Thyroid gland (tissue), 4 donors: ENCODE results near the gene COMTD1. TPM values are rescaled to one million over a fixed set of nuclear protein-coding genes. Genes with fewer than 3 reads are reported as not detected.

Experiments used
- DNase-seq, 2 donors: peaks; one replicate each; pipeline ENCODE4 v3.0.0-alpha.2; 2019
- H3K27ac ChIP-seq, 3 donors: fragments of 200-600 bp; sonication (generic); 1 replicate in 2 of 3; 2 replicates in 1 of 3; pipeline ENCODE4 v1.5.1; 2016 to 2019; ENCODE audit warnings: mild to moderate bottlenecking in 1 of 3, moderate library complexity in 1 of 3
- H3K27me3 ChIP-seq: fragments of 200-600 bp; sonication (generic); one replicate; pipeline ENCODE4 v1.5.1; 2019
- H3K36me3 ChIP-seq, 2 donors: fragments of 200-600 bp; sonication (generic); one replicate each; pipeline ENCODE4 v1.5.1; 2016 to 2019
- H3K4me1 ChIP-seq, 2 donors: fragments of 200-600 bp; sonication (generic); one replicate each; pipeline ENCODE4 v1.5.1; 2017 to 2019
- H3K4me3 ChIP-seq, 3 donors: fragments of 200-600 bp; sonication (generic); replicated peaks in 1 of 3; 1 replicate in 2 of 3; 2 replicates in 1 of 3; pipeline ENCODE4 v1.5.1; 2016; ENCODE audit warnings: mild to moderate bottlenecking in 1 of 3
- H3K9me3 ChIP-seq: fragments of 200-600 bp; sonication (generic); one replicate; pipeline ENCODE4 v1.5.1; 2017
- POLR2A ChIP-seq, 2 donors: fragments of 450-650 bp; IDR thresholded peaks; one replicate each; pipeline ENCODE4 v1.6.1; 2017; ENCODE audit warnings: antibody characterized with exemption in 2 of 2, mild to moderate bottlenecking in 2 of 2, moderate library complexity in 1 of 2
- whole genome bisulfite sequencing, 2 donors: methylation state at CpG; one replicate each; pipeline ENCODE4 v1.1.5; 2017; 5-methylcytosine and 5-hydroxymethylcytosine counted together
- intact Hi-C: fragments of 100-400 bp; cut with DNase I; formaldehyde crosslinking; loops from one replicate; pipeline ENCODE4 v1.15.1; 2023
- total RNA-seq, 4 donors: library from RNA; depleted of rRNA; stranded (reverse); fragments of >200 nt; gene quantifications; one replicate each; pipeline ENCODE4 v1.2.3, GENCODE V29; 2016
- TF ChIP-seq, protein P1 (sequence below), 6 experiments: fragments of 200-600 bp in 3 of 6; fragments of 450-650 bp in 3 of 6; sonication (generic) in 3 of 6; IDR thresholded peaks; one replicate each; pipeline ENCODE4 v1.5.1; 2016 to 2019; ENCODE audit warnings: antibody characterized with exemption in 6 of 6, mild to moderate bottlenecking in 2 of 6, inconsistent platforms in 1 of 6, moderate library complexity in 1 of 6

The COMTD1 gene
- total RNA-seq, 4 donors from 2014 or later = 43.4 to 74.0 (median 68.7) TPM

DNA sequence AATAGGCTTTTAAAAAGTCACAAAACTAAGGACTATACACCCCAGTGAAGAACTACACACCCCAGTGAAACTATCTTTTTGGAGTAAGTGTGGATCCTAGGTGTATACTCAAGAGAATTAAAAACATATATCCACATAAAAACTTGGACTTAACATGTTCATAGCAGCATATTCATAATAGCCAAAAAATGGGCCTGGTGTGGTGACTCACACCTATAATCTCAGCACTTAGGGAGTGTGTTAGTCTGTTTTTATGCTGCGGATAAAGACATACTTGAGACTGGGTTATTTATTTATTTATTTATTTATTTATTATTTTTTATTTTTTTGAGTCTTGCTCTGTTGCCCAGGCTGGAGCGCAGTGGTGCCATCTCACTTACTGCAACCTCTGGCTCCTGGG, 19.0 kb upstream of the COMTD1 start:
- no peaks in the 10 kb centered on the region for H3K4me1 ChIP-seq
- no peaks in the 10 kb centered on the region for H3K36me3 ChIP-seq
- DNase-seq = no peak
- H3K4me3 ChIP-seq = no peak overlapping the region
- TF ChIP-seq POLR2A (IDR thresholded peaks at IDR 0.05) = no peak
- TF ChIP-seq, protein P1, sequence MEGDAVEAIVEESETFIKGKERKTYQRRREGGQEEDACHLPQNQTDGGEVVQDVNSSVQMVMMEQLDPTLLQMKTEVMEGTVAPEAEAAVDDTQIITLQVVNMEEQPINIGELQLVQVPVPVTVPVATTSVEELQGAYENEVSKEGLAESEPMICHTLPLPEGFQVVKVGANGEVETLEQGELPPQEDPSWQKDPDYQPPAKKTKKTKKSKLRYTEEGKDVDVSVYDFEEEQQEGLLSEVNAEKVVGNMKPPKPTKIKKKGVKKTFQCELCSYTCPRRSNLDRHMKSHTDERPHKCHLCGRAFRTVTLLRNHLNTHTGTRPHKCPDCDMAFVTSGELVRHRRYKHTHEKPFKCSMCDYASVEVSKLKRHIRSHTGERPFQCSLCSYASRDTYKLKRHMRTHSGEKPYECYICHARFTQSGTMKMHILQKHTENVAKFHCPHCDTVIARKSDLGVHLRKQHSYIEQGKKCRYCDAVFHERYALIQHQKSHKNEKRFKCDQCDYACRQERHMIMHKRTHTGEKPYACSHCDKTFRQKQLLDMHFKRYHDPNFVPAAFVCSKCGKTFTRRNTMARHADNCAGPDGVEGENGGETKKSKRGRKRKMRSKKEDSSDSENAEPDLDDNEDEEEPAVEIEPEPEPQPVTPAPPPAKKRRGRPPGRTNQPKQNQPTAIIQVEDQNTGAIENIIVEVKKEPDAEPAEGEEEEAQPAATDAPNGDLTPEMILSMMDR (IDR thresholded peaks at IDR 0.05) = no peak
- no peaks in the 10 kb centered on the region for H3K27me3 ChIP-seq
- intact Hi-C loops = no loop called here
- H3K9me3 ChIP-seq = no peaks in the 10 kb centered on the region
- 97 to 100% methylated on average over 2 of the region's 2 CpGs for WGBS, 2 donors
- H3K27ac ChIP-seq = no peak overlapping the region

DNA sequence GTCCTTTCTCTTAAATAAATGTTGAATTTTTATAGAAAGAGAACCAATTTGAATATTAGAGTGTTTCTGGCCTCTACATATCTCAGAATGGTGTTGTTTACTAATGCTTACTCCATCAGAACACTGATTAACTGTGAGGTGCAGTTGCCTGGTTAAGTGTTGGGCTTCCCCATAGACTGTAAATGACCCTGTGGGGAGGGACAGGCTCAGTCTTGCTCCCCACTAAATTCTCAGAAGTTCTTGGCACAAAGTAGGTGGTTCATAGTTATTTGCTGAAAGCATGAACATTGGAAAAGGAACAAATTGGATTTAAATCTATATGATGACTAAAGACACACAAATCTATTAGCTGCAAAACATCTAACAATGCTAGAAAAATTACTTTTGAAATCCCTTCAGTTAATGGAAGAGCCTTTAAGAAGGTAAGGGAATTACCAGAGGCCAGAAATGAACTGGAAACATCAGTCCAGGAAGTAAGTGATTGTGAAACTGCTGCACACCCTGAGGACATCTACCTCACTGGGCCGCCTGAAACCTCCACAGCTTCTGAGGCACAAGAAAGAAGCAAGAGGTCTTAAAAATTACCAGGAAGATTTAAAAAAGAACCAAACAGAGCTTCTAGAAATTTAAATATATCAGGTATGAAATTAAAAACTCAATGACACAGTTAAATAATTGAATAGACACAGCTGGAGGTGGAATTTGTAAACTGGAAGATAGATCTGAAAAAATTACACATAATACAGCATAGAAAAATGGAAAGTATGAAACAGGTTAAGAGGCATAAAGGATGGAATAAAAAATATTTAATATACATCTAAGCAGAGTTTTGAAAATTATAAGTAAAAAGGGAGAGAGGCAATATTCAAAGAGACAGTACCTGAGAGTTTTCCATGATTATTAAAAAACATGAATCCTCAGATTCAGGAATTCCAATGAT, 17.8 kb upstream of the COMTD1 start:
- H3K4me3 ChIP-seq = no peak overlapping the region
- no peaks in the 10 kb centered on the region for H3K9me3 ChIP-seq
- 89 to 100% methylated on average over 1 of the region's 1 CpG for WGBS, 2 donors
- no peak for DNase-seq
- no peaks in the 10 kb centered on the region for H3K27me3 ChIP-seq
- TF ChIP-seq POLR2A (IDR thresholded peaks at IDR 0.05) = no peak
- TF ChIP-seq, protein P1 (IDR thresholded peaks at IDR 0.05) = no peak
- H3K4me1 ChIP-seq = no peaks in the 10 kb centered on the region
- intact Hi-C loops = no loop called here
- H3K27ac ChIP-seq = no peak overlapping the region
- no peaks in the 10 kb centered on the region for H3K36me3 ChIP-seq

DNA sequence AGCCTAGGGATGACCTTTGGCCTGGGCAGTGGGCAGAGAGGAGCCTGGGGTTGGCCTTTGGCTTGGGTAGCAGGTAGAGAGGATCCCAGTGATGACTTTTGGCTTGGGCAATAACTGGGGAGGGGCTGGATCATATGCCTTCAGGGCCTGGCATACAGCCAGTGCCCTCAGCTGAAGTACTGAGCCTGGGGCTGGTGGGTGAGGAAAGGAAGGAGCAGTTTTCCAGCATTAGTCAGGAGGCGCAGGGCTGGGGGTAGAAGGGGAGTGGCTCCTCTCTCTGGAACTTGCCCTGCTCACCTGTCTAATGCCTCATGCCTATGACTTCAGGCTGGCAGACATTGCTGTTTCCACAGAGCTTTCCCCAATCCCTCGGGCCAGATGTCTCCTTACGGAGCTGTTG, 15.2 kb upstream of the COMTD1 start:
- intact Hi-C loops = no loop called here
- no peak for DNase-seq
- Histone ChIP-seq H3K36me3 (no peaks in the 10 kb centered on the region), H3K9me3 (no peaks in the 10 kb centered on the region), H3K4me1 (no peaks in the 10 kb centered on the region), H3K27ac (no peak overlapping the region), H3K4me3 (no peak overlapping the region), H3K27me3 (no peaks in the 10 kb centered on the region)
- no peak for TF ChIP-seq POLR2A (IDR thresholded peaks at IDR 0.05)
- TF ChIP-seq, protein P1 (IDR thresholded peaks at IDR 0.05) = no peak
- 94 to 97% methylated on average over 3 of the region's 3 CpGs for WGBS, 2 donors

DNA sequence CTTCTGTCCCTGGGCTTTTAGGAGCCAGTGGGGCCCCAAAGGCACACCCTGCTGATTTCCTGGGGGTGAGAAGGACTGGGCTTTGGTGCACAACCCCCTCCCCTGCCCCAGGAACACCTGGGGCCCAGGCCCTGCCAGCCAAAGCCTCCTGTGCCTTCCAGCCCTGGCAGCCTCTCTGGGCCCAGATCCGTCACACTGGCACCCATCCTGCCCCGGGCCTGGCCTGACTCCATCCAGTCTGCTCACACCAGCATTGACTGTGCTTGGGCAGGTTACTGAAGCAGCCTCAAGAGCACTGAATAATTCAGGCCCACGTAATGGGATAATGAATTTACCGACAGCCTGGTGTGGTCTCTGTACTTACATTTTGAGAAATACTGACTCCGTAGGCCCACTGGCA, 12.0 kb upstream of the COMTD1 start:
- intact Hi-C loops = no loop called here
- WGBS, 2 donors = 90 to 92% methylated on average over 4 to 5 of the region's 5 CpGs
- H3K36me3 ChIP-seq = no peaks in the 10 kb centered on the region
- no peak overlapping the region for H3K27ac ChIP-seq
- no peak overlapping the region for H3K4me3 ChIP-seq
- no peak for TF ChIP-seq POLR2A (IDR thresholded peaks at IDR 0.05)
- TF ChIP-seq, protein P1 (IDR thresholded peaks at IDR 0.05) = no peak
- no peak for DNase-seq
- no peaks in the 10 kb centered on the region for H3K9me3 ChIP-seq
- no peaks in the 10 kb centered on the region for H3K4me1 ChIP-seq
- H3K27me3 ChIP-seq = no peaks in the 10 kb centered on the region

DNA sequence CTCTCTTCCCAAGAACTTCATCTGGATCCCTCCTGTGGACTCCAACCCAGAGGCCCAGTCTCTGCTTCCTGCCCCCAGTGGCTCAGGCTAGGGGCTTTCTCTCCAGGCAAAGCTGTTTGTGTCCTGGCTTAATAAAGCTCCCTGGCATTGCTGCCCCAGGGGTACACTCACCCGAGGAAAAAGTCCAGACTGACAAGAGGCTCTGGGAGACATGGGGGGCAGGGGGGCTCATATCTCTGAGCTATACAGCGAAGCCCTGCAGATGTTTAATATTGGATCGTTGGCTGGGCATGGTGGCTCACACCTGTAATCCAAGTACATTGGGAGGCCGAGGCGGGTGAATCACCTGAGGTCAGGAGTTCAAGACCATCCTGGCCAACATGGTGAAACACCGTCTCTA, 10.7 kb upstream of the COMTD1 start:
- WGBS, 2 donors = 83 to 95% methylated on average over 6 of the region's 6 CpGs
- no peaks in the 10 kb centered on the region for H3K27me3 ChIP-seq
- TF ChIP-seq, protein P1 (IDR thresholded peaks at IDR 0.05) = no peak
- TF ChIP-seq POLR2A (IDR thresholded peaks at IDR 0.05) = no peak
- H3K4me3 ChIP-seq = no peak overlapping the region
- DNase-seq = no peak
- H3K9me3 ChIP-seq = no peaks in the 10 kb centered on the region
- intact Hi-C loops = no loop called here
- H3K4me1 ChIP-seq = no peaks in the 10 kb centered on the region
- H3K36me3 ChIP-seq = no peaks in the 10 kb centered on the region
- no peak overlapping the region for H3K27ac ChIP-seq
